Colonic mucosa (tissue), 4 donors: ENCODE measurements around the gene ADAP2. TPM values are rescaled to one million over a fixed set of nuclear protein-coding genes. Genes with fewer than 3 reads are reported as not detected.

Experiments
- DNase-seq: peaks from one replicate; pipeline ENCODE4 v3.0.0-alpha.2; 2020
- H3K27ac ChIP-seq: fragments of 200-600 bp; one replicate; pipeline ENCODE4 v1.8.0; 2021
- H3K27me3 ChIP-seq: fragments of 200-600 bp; one replicate; pipeline ENCODE4 v1.8.0; 2021
- H3K36me3 ChIP-seq: fragments of 200-600 bp; one replicate; pipeline ENCODE4 v1.8.0; 2021
- H3K4me1 ChIP-seq: fragments of 200-600 bp; one replicate; pipeline ENCODE4 v1.8.0; 2021; ENCODE audit warnings: mild to moderate bottlenecking
- H3K4me3 ChIP-seq: fragments of 200-600 bp; one replicate; pipeline ENCODE4 v1.8.0; 2021
- H3K9ac ChIP-seq, 2 donors: one replicate each; pipeline ENCODE4 v1.7.0; 2013; ENCODE audit warnings: control low read depth in 2 of 2, low read depth in 2 of 2, low read length in 2 of 2
- H3K9me3 ChIP-seq: fragments of 200-600 bp; one replicate; pipeline ENCODE4 v1.8.0; 2021
- intact Hi-C: fragments of 100-400 bp; cut with DNase I; formaldehyde crosslinking; loops from one replicate; pipeline ENCODE4 v1.14.1; 2022
- total RNA-seq, 2 donors: library from RNA; stranded (reverse); fragmentation: NEBNext Ultra II Directional in 1 of 2; extraction: Animal tissue kit (Norgen Biotek cat#: 25700) in 1 of 2; gene quantifications; one replicate each; pipeline ENCODE4 v1.2.1, GENCODE V29; 2021
- TF ChIP-seq, protein P1 (sequence below): fragments of 200-600 bp; IDR thresholded peaks from one replicate; pipeline ENCODE4 v1.8.0; 2022; ENCODE audit warnings: antibody characterized with exemption, mild to moderate bottlenecking
- donor health status: healthy.
- donor health status: DM: no; HTN: no; CAD: no.
- donor health status: DM: no; HTN: no; CAD: no.

Gene ADAP2
- total RNA-seq, 2 donors from 2014 or later, result 4.4 to 5.6 TPM

DNA sequence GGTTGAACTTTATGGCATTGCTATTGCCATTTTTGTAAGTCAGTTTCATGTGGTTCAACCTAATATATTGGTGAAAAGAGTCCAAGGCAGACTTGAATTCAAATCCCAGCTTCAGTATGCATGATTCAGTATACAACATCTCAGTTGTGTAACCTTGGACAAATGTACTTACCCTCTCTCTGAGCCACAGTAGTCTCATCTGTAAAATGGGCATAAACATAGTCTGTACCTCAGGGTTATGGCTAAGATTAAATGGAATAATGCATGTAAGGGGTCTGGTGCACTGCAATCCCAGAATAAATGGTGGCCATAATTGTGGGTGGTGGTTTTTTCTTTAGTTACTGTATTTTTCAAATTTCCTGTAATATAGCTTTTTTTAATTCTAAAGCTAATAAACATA, 4.7 kb upstream of the ADAP2 start:
- Histone ChIP-seq H3K27ac (no peak overlapping the region), H3K9ac (no peak overlapping the region), H3K36me3 (no peaks in the 10 kb centered on the region), H3K4me3 (no peak overlapping the region), H3K27me3 (peaks cover 9% of the 10 kb centered on the region), H3K9me3 (no peaks in the 10 kb centered on the region), H3K4me1 (no peaks in the 10 kb centered on the region)
- intact Hi-C loops, result no loop called here
- no peak for DNase-seq
- TF ChIP-seq, protein P1, sequence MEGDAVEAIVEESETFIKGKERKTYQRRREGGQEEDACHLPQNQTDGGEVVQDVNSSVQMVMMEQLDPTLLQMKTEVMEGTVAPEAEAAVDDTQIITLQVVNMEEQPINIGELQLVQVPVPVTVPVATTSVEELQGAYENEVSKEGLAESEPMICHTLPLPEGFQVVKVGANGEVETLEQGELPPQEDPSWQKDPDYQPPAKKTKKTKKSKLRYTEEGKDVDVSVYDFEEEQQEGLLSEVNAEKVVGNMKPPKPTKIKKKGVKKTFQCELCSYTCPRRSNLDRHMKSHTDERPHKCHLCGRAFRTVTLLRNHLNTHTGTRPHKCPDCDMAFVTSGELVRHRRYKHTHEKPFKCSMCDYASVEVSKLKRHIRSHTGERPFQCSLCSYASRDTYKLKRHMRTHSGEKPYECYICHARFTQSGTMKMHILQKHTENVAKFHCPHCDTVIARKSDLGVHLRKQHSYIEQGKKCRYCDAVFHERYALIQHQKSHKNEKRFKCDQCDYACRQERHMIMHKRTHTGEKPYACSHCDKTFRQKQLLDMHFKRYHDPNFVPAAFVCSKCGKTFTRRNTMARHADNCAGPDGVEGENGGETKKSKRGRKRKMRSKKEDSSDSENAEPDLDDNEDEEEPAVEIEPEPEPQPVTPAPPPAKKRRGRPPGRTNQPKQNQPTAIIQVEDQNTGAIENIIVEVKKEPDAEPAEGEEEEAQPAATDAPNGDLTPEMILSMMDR, result no peak

DNA sequence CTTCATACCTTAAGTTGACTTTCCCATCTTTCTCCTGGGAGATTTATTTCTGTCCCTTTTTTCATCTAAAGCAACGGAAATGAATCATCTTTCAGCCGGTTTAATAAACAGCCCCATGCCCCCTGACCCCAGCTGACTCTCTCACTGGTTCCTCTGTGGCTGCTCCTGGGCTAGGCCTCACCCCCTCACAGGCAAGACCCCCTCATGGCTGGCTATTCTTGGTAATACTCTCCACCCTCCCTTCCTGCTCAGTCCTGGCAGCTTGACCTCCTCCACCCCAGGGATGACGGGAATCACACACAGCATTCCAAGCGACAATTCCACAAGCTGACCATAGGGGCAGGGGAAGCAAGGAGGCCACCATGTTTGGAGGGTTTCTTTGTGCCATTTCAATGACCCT, 1.5 kb upstream of the ADAP2 start:
- no peaks in the 10 kb centered on the region for H3K9me3 ChIP-seq
- H3K27ac ChIP-seq, result no peak overlapping the region
- intact Hi-C loops, result no loop called here
- H3K27me3 ChIP-seq, result peaks cover 21% of the 10 kb centered on the region
- no peak for DNase-seq
- no peak overlapping the region for H3K4me3 ChIP-seq
- no peak overlapping the region for H3K9ac ChIP-seq
- peaks cover 7% of the 10 kb centered on the region for H3K4me1 ChIP-seq
- TF ChIP-seq, protein P1, result no peak
- H3K36me3 ChIP-seq, result no peaks in the 10 kb centered on the region

DNA sequence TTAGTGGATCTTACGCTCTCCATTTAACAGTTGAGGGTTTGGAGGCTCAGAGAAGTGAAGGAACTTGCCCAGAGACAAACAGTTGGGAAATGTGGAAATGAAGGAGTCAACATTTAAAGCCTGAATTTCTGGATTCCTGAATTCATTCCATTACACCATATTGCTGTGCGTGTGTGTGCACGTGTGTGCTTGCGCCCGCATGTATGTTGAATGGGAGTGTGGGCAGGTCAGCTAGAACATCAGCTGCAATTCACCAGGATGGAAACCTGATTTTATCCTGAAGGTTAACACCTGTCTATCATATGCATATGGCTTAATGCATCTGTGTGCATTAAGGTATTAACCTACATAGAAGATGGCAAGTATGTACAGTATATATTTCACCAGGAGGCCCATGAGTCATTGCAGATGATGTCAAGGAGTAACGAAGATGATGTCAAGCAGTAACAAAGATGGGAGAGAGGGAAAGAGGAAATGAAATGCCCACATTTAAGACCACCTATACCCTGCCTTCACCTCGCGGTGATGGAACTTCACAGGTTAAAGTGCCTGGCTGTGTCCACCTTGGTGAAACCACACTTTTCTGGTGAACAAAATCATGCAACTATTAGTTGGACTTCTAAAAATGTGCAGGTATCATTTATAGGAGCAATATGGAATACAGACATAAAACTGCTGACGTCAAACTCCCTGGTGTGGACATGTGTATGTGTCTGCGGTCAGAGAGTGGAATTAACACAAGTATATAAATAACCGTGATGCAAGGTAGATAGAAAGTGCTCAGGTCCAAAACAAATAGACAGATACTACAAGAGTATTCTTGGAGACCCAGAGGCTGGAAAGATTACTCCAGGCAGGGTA, 832 bp upstream of the ADAP2 start:
- H3K4me3 ChIP-seq, result peak overlapping the region; percentile 59

DNA sequence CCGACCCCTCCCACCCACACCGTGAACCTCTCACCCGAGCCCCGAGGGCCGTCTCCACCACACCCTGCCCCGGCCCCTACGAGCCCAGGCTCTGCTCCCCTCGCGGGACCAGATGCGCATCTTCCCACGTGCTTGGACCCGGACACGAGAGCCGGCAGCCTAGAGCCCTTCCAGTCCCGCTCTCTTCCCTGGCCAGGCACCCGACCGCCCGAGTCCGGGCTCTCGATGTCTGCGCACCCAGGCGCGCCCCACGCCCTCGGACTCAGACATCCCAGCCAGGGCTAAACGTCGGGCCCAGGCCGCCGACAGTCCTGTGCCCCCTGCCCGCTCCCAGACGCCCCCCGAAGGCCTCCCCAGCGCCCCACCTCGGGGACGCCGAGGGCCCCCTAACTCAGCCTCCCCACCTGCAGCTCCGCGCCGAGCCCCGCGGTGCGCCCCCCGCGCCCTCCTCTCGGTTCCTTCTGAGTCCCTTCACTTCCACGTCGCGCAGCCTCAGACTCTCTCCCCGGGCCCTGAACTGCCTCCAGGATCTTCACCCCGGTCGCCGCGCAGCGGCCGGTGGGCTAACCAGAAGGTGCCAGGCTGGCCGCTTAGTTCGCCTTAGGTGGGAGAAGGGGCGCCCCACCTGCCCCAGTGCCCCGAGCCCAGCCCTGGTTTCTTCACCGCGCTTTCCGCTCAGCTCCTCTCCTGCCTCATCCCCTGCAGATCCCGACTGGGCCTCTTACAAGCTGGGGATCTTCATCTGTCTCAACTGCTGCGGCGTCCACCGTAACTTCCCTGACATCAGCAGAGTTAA, 688 bp downstream of the ADAP2 start:
- DNase-seq, result no peak
- Histone ChIP-seq H3K36me3 (no peaks in the 10 kb centered on the region), H3K4me1 (peaks cover 7% of the 10 kb centered on the region), H3K27me3 (peaks cover 21% of the 10 kb centered on the region), H3K27ac (peak overlapping the region; percentile 9), H3K4me3 (peak overlapping the region; percentile 59), H3K9me3 (no peaks in the 10 kb centered on the region), H3K9ac (peak overlapping the region; percentile 12 to 63)
- intact Hi-C loops, result no loop called here
- TF ChIP-seq, protein P1, result no peak

More for the DNA sequence above, 832 bp upstream of the ADAP2 start:
- Histone ChIP-seq H3K27ac (peak overlapping the region; percentile 9), H3K27me3 (peaks cover 21% of the 10 kb centered on the region), H3K9ac (no peak overlapping the region), H3K4me1 (peaks cover 7% of the 10 kb centered on the region), H3K36me3 (no peaks in the 10 kb centered on the region), H3K9me3 (no peaks in the 10 kb centered on the region)
- no peak for DNase-seq
- intact Hi-C loops, result no loop called here
- TF ChIP-seq, protein P1, result no peak

DNA sequence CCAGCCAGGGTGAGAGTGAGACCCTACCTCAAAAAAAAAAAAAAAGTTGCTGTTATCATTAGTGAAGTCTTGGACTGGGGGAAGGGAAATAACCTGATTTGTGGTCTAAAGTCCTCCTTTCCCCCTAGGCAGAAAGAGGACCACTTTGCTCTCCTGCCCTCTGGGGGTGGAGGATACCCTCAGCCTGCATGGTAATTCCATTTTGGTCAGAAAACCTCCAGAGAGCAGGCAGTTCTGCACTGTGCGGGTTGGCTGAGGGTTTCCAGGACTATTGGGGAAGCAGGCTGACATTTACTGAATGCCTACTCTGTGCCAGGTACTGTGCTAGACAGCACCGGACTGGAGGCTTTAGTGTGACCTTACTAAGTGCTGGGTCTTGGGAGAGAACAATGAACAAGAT, 2.6 kb downstream of the ADAP2 start:
- intact Hi-C loops, result no loop called here
- H3K4me3 ChIP-seq, result no peak overlapping the region
- no peaks in the 10 kb centered on the region for H3K9me3 ChIP-seq
- no peak overlapping the region for H3K9ac ChIP-seq
- TF ChIP-seq, protein P1, result no peak
- H3K27me3 ChIP-seq, result peaks cover 21% of the 10 kb centered on the region
- no peak for DNase-seq
- H3K4me1 ChIP-seq, result peaks cover 7% of the 10 kb centered on the region
- H3K36me3 ChIP-seq, result no peaks in the 10 kb centered on the region
- no peak overlapping the region for H3K27ac ChIP-seq
